Tibial nerve (tissue), 4 donors: ENCODE results near the gene BLOC1S3.

Experiments used
- EP300 ChIP-seq, 2 donors: sonication (generic); formaldehyde crosslinking; IDR thresholded peaks; one replicate each; pipeline ENCODE4 v1.6.1; 2017; ENCODE audit warnings: antibody characterized with exemption in 2 of 2, mild to moderate bottlenecking in 1 of 2
- TF ChIP-seq, protein P1 (sequence below), 5 experiments: fragments of 200-600 bp in 3 of 5; fragments of 450-650 bp in 2 of 5; sonication (generic) in 3 of 5; IDR thresholded peaks; one replicate each; pipeline ENCODE4 v1.5.1; 2016 to 2019; ENCODE audit warnings: antibody characterized with exemption in 5 of 5, mild to moderate bottlenecking in 3 of 5, moderate library complexity in 2 of 5

DNA sequence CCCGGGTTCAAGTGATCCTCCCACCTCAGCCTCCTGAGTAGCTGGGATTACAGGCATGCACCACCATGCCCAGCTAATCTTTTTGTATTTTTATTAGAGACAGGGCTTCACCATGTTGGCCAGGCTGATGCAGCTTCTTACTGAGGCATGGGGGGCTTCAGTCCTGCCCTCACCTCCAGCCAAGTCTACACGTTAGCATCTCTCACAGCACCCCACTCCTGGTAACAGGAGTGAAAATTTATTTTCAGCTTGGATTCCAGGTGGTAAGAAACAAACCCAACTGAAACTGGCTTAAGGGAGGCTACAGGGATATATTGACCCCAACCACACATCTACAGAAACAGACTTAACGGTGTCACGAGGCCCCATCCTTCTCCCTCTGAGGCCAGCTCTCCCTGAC lies 28.4 kb upstream of the BLOC1S3 start:
- TF ChIP-seq EP300 (IDR thresholded peaks at IDR 0.05) = no peak
- TF ChIP-seq, protein P1, sequence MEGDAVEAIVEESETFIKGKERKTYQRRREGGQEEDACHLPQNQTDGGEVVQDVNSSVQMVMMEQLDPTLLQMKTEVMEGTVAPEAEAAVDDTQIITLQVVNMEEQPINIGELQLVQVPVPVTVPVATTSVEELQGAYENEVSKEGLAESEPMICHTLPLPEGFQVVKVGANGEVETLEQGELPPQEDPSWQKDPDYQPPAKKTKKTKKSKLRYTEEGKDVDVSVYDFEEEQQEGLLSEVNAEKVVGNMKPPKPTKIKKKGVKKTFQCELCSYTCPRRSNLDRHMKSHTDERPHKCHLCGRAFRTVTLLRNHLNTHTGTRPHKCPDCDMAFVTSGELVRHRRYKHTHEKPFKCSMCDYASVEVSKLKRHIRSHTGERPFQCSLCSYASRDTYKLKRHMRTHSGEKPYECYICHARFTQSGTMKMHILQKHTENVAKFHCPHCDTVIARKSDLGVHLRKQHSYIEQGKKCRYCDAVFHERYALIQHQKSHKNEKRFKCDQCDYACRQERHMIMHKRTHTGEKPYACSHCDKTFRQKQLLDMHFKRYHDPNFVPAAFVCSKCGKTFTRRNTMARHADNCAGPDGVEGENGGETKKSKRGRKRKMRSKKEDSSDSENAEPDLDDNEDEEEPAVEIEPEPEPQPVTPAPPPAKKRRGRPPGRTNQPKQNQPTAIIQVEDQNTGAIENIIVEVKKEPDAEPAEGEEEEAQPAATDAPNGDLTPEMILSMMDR (IDR thresholded peaks at IDR 0.05) = no peak
